HepG2 (cell line): ENCODE results near the gene ZPR1. TPM values are rescaled to one million over a fixed set of nuclear protein-coding genes. Genes with fewer than 3 reads are reported as not detected.

ENCODE experiments used
- ATF3 ChIP-seq: sonication (generic); formaldehyde crosslinking; IDR thresholded peaks from 2 replicates; pipeline ENCODE4 v1.4.0; 2020; ENCODE audit warnings: missing genetic modification reagents
- FOXC1 ChIP-seq: sonication (generic); formaldehyde crosslinking; IDR thresholded peaks from 2 replicates; pipeline ENCODE4 v1.8.0; 2022; ENCODE audit warnings: mild to moderate bottlenecking, missing genetic modification reagents, borderline replicate concordance
- HNF1A ChIP-seq, 2 experiments: sonication (generic) in 1 of 2; formaldehyde crosslinking in 1 of 2; IDR thresholded peaks; 2 replicates each; pipeline versions ENCODE4 v1.4.0 to v1.6.1; 2016 to 2020; ENCODE audit warnings: borderline replicate concordance in 1 of 2, low read depth in 1 of 2, mild to moderate bottlenecking in 1 of 2, missing genetic modification reagents in 1 of 2
- HNF4G ChIP-seq, 2 experiments: sonication (generic) in 1 of 2; formaldehyde crosslinking in 1 of 2; IDR thresholded peaks; 2 replicates each; pipeline versions ENCODE4 v1.4.0 to v1.6.1; 2011 to 2020; ENCODE audit warnings: borderline replicate concordance in 2 of 2, low read depth in 2 of 2, mild to moderate bottlenecking in 2 of 2, low read length in 1 of 2, missing genetic modification reagents in 1 of 2, moderate library complexity in 1 of 2
- HOXA3 ChIP-seq: sonication (generic); formaldehyde crosslinking; IDR thresholded peaks from 2 replicates; pipeline ENCODE4 v1.5.0; 2020; ENCODE audit warnings: missing genetic modification reagents
- IKZF4 ChIP-seq: sonication (generic); formaldehyde crosslinking; IDR thresholded peaks from 2 replicates; pipeline ENCODE4 v1.5.1; 2020; ENCODE audit warnings: borderline replicate concordance, mild to moderate bottlenecking, low read depth, missing genetic modification reagents; ENCODE audit errors: not compliant biosample characterization
- IRX3 ChIP-seq: sonication (generic); formaldehyde crosslinking; IDR thresholded peaks from 2 replicates; pipeline ENCODE4 v1.8.1; 2023; ENCODE audit warnings: mild to moderate bottlenecking, low read depth, missing genetic modification reagents, borderline replicate concordance
- NFE2L2 ChIP-seq: fragments of 150-350 bp; IDR thresholded peaks from 2 replicates; pipeline ENCODE4 v1.6.1; 2014; ENCODE audit warnings: low read length
- SAP130 ChIP-seq: IDR thresholded peaks from 2 replicates; pipeline ENCODE4 v1.6.1; 2016; ENCODE audit warnings: low read depth
- ZNF292 ChIP-seq: sonication (generic); formaldehyde crosslinking; IDR thresholded peaks from 2 replicates; pipeline ENCODE4 v1.8.1; 2022; ENCODE audit warnings: mild to moderate bottlenecking, low read depth, missing genetic modification reagents, borderline replicate concordance
- ZNF512B ChIP-seq: sonication (generic); formaldehyde crosslinking; IDR thresholded peaks from 2 replicates; pipeline ENCODE4 v1.5.1; 2020; ENCODE audit warnings: missing genetic modification reagents, mild to moderate bottlenecking, borderline replicate concordance
- ZNF598 ChIP-seq: sonication (generic); formaldehyde crosslinking; IDR thresholded peaks from 2 replicates; pipeline ENCODE4 v1.5.1; 2020; ENCODE audit warnings: mild to moderate bottlenecking, missing genetic modification reagents, borderline replicate concordance
- ZNF674 ChIP-seq: sonication (generic); formaldehyde crosslinking; IDR thresholded peaks from 2 replicates; pipeline ENCODE4 v1.5.0; 2020; ENCODE audit warnings: low read depth, mild to moderate bottlenecking, missing genetic modification reagents
- ZNF687 ChIP-seq: sonication (generic); formaldehyde crosslinking; IDR thresholded peaks from 2 replicates; pipeline ENCODE4 v1.5.1; 2020; ENCODE audit warnings: mild to moderate bottlenecking, missing genetic modification reagents, moderate library complexity
- ZSCAN29 ChIP-seq: sonication (generic); formaldehyde crosslinking; conservative IDR thresholded peaks from 2 replicates; pipeline ENCODE4 v1.4.0; 2020; ENCODE audit warnings: mild to moderate bottlenecking, missing genetic modification reagents
- polyA plus RNA-seq, 8 experiments: library from polyadenylated mRNA; depleted of rRNA in 3 of 8; stranded (reverse) in 7 of 8; unstranded in 1 of 8; fragments of >200 nt; fragmentation: Illumina TruSeq in 4 of 8; extraction: Trizol in 4 of 8; gene quantifications; 2 replicates each; pipeline versions ENCODE4 v1.2.1 to v1.2.3, GENCODE V29; 2011 to 2016; ENCODE audit warnings: low read depth in 4 of 8, missing spikeins in 1 of 8, mixed read lengths in 1 of 8; ENCODE audit not compliant: insufficient read depth in 1 of 8
- total RNA-seq, 5 experiments: library from RNA; depleted of rRNA; stranded (reverse); fragments of >200 nt; fragmentation: Illumina TruSeq; extraction: Trizol; gene quantifications; 2 replicates each; pipeline ENCODE4 v1.2.3, GENCODE V29; 2016; ENCODE audit warnings: low read depth in 1 of 5

The ZPR1 gene
- total and polyA plus RNA-seq, 2 of the 13 experiments (the other 11 are each of a cell fraction or from before 2014, with no cell fraction given), result 40.0 to 79.3 TPM

- TF ChIP-seq IRX3 (CRISPR knock-in tag) (peak; percentile 51; the same call in 1 of the 2 replicates), ZNF292 (CRISPR knock-in tag) (0 out of 2 replicates have a peak, but pooled peaks have one; percentile 47), ZSCAN29 (no peak), ZNF512B (0 out of 2 replicates have a peak, but pooled peaks have one; percentile 45), ZNF674 (CRISPR knock-in tag) (peak; percentile 66; the same call in 1 of the 2 replicates), ZNF687 (CRISPR knock-in tag) (peak; percentile 7), FOXC1 (CRISPR knock-in tag) (0 out of 2 replicates have a peak, but pooled peaks have one; percentile 10), HNF1A (IDR thresholded peaks at IDR 0.05; ENCODE audit: low read depth) (no peak), HNF1A (CRISPR knock-in tag; IDR thresholded peaks at IDR 0.05; ENCODE audit: borderline replicate concordance) (no peak), HOXA3 (CRISPR knock-in tag) (0 out of 2 replicates have a peak, but pooled peaks have one; percentile 8), ATF3 (CRISPR knock-in tag) (no peak), NFE2L2 (no peak), HNF4G (IDR thresholded peaks at IDR 0.05; ENCODE audit: borderline replicate concordance, low read depth, low read length) (no peak), HNF4G (CRISPR knock-in tag; IDR thresholded peaks at IDR 0.05; ENCODE audit: borderline replicate concordance, low read depth) (no peak), ZNF598 (CRISPR knock-in tag) (no peak), IKZF4 (CRISPR knock-in tag) (no peak), SAP130 (no peak; the same call in 1 of the 2 replicates)
Measured at GRCh38 chr11:116830184-116830912, 42.5 kb upstream of the ZPR1 start (continued).
